Activated CD4-positive, alpha-beta T cell treated with anti-CD3 and anti-CD28 coated beads, Interleukin-2, Interleukin-6, amounts not matched to agents 100 ng/mL and 50 ng/mL, durations not matched to agents 16 hours and 8 hours (primary cell): ENCODE data around the gene DONSON.

Source experiments
- DNase-seq: peaks from one replicate; pipeline ENCODE4 v3.0.0-alpha.2; 2020

The DONSON gene

GRCh38 chr21:33560965-33561364 lies 27.5 kb downstream of the DONSON start:
- no peak for DNase-seq

DNA sequence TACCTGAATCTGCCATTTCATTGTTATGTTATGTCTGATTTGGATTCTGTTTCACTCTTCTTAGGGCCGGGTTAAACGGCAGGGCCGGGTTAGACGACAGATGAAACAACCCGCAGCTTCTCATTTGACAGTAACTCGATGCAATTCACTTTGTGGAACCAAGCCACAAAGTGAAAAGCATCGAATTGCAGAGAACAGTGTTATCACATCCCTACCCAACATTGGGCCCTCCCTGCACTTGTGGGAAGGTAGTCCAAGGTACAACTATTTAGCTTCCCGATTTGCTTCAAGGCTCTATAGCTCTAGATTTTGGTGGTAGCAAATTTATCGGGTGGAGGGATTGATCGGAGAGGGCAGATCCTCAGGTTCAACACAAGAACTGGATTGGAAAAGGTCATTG lies 28.7 kb downstream of the DONSON start:
- no peak for DNase-seq

DNA sequence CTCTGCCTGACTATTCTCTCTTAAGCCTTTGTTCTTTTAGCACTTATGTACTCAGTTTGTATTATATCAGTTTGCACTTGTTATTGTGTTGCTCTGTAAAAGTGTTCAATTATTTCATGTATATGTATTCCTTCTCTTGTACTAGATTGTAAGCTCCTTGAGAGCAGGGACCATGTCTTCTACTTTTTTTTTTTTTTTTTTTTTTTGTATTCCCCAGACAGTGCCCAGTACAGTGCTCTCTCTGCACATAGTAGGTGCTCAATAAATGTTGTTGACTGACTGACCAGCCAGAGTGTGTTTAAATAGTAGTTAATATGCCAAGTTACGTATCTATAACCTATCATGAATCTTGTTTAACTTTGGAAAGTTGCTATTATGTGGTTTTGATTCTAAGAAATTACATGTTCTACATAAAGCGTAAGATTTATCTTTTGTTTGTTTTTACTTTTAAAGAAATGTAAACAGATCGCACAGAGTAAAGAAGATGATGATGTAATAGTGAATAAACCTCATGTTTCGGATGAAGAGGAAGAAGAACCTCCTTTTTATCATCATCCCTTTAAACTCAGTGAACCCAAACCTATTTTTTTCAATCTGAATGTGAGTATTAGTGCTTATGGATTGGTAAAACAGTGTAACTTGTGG lies 29.6 kb downstream of the DONSON start:
- no peak for DNase-seq

DNA sequence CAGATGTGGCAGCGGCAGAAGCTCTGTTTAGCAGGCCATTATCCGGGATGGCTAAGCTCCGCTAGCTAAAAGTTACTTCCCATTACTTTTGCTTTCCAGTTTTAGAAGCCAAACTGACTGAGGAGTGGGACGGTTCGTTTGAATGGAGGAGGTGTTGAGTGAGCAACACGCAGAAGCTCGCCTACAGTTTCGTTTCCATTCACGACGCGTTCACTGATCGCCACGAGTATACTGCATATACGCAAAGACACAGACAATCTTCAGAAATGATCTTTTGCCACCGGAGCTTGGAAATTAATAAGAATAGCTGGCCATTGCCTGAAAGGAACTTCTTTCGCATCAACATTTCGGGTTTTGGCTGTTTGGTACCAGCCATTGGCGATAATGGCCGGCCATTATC lies 31.0 kb downstream of the DONSON start:
- no peak for DNase-seq

DNA sequence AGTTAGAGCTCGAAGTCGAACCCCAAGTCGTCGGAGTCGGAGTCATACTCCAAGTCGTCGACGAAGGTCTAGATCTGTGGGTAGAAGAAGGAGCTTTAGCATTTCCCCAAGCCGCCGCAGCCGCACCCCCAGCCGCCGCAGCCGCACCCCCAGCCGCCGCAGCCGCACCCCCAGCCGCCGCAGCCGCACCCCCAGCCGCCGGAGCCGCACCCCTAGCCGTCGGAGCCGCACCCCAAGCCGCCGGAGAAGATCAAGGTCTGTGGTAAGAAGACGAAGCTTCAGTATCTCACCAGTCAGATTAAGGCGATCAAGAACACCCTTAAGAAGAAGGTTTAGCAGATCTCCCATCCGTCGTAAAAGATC lies 33.5 kb downstream of the DONSON start:
- no peak for DNase-seq

GRCh38 chr21:33554236-33554981 lies 34.1 kb downstream of the DONSON start:
- DNase-seq: no peak

GRCh38 chr21:33552999-33553598 lies 35.4 kb downstream of the DONSON start:
- no peak for DNase-seq

DNA sequence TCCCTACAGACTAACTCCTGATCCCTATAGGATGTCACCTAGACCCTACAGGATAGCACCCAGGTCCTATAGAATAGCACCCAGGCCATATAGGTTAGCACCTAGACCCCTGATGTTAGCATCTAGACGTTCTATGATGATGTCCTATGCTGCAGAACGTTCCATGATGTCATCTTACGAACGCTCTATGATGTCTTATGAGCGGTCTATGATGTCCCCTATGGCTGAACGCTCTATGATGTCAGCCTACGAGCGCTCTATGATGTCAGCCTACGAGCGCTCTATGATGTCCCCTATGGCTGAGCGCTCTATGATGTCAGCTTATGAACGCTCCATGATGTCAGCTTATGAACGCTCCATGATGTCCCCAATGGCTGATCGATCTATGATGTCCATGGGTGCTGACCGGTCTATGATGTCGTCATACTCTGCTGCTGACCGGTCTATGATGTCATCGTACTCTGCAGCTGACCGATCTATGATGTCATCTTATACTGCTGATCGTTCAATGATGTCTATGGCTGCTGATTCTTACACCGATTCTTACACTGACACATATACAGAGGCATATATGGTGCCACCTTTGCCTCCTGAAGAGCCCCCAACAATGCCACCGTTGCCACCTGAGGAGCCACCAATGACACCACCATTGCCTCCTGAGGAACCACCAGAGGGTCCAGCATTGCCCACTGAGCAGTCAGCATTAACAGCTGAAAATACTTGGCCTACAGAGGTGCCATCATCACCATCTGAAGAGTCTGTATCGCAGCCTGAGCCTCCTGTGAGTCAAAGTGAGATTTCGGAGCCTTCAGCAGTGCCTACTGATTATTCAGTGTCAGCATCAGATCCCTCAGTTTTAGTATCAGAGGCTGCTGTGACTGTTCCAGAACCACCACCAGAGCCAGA lies 36.1 kb downstream of the DONSON start:
- DNase-seq: no peak

GRCh38 chr21:33551664-33552063 lies 36.8 kb downstream of the DONSON start:
- no peak for DNase-seq

GRCh38 chr21:33550772-33551660 lies 37.5 kb downstream of the DONSON start:
- no peak for DNase-seq

DNA sequence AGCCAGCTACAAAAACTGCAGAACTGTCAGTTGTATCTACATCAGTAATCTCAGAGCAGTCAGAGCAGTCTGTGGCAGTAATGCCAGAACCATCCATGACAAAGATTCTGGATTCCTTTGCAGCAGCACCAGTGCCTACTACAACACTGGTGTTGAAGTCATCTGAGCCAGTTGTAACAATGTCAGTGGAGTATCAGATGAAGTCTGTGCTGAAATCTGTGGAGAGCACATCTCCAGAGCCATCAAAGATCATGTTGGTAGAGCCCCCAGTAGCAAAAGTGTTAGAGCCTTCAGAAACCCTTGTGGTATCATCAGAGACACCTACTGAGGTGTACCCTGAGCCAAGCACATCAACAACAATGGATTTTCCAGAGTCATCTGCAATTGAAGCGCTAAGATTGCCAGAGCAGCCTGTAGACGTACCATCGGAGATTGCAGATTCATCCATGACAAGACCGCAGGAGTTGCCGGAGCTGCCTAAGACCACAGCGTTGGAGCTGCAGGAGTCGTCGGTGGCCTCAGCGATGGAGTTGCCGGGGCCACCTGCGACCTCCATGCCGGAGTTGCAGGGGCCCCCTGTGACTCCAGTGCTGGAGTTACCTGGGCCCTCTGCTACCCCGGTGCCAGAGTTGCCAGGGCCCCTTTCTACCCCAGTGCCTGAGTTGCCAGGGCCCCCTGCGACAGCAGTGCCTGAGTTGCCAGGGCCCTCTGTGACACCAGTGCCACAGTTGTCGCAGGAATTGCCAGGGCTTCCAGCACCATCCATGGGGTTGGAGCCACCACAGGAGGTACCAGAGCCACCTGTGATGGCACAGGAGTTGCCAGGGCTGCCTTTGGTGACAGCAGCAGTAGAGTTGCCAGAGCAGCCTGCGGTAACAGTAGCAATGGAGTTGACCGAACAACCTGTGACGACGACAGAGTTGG lies 38.4 kb downstream of the DONSON start:
- no peak for DNase-seq

DNA sequence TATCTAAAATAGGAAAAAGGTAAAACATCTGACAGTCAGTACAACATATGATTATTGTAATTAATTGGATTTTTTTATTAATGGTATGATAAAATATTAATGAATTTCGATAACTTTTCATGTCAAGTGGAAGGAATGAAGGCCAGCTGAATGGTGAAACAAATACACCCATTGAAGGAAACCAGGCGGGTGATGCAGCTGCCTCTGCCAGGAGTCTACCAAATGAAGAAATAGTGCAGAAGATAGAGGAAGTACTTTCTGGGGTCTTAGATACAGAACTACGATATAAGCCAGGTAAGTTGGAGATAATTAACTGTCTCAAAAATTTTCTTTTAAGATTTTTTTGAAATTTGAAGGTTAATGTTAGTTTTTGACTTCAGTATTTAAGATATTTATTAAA lies 42.4 kb downstream of the DONSON start:
- no peak for DNase-seq

DNA sequence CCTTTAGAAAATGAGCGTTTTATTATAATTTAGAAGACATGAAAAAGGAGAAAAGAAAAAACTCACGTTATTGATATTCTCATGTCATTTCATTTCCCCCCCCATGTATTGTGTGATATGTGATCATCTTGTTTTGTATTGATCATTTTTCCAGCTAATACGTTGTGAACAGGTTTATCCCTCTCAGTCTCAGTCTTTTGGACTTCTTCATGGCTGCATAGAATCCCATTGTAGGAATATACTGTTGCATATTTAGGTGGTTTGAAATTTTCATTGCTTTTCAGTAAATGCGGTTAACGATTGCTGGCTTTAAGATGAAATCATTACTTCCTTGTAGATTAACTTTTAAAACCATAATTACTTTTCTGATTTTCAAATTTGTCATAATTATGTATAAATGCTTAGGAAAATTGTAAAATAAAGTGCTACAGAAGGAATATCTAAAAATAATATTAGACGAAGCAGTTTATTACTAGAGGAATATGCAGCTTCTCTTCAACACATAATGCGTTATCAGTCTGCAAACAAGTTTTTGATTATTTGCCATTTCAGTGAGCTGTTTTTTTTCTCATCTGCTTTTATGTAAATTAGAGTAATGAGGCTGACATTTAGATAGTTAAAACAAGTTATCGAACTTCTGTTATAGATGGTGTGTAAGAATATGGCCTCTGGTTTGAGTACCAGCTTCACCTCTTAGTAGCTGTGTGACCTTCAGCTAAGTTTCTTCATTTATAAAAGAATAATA lies 43.9 kb downstream of the DONSON start:
- no peak for DNase-seq

GRCh38 chr21:33543505-33544129 lies 44.9 kb downstream of the DONSON start:
- peak; percentile 82 for DNase-seq

- peak; percentile 100 for DNase-seq
These were observed 45.6 kb downstream of the DONSON start, which contains the start of gene SON for GRCh38 chr21:33542640-33543504. TSS of gene SON (plus strand) at chr21:33543038. CDS start at chr21:33543093, 55 bp downstream.

DNA sequence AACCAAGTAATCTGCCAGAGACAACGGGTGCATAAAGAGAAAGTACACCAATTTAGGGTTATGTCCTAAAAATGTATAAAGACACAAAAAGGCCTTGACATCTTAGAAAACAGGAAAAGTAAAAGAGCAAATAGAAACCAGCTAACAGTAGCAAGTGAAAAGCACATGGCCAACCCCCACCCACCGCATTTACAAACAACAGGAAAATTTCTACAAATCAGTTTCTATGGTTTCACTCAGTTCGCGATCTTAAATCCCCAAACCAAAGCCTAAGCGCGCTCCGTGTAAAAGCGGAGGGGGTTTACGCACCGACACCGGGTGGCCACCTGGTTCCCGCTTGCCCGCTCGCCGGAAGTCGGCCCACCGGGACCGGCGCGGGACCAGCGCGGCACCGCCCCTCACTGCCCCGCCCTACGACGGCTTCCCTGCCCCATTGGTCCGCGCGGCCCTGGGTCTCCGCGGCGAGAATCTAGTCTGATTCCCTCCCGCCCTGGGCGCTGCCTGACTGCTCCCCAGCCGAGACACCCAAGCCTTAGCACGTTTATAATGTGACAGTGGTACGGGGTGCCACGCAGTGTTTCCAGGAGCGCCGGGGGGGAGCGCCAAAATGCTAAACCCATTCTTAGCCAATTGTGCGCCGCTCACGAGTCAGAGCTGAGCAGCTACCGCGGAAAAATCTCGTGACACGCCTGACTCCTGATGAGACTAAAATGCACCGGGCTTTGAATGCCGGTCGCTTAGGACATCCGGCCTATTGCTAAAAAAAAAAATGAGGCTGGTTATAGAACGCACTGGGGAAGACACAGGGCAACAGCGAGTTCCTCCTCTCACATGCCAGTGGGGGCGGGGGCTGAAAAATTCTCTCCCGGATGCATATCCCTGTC lies 46.5 kb downstream of the DONSON start, which contains the start of gene GART:
GART (minus strand) TSS at position 362 of the 884 bp plus-strand sequence. CDS start 2,802 bp downstream, outside the sequence.
- peak; percentile 91 for DNase-seq

- peak; percentile 47 for DNase-seq
These were observed 47.3 kb downstream of the DONSON start for GRCh38 chr21:33541105-33541711.
